Hindlimb muscle (tissue), 1 donor: Measurements from ENCODE around the gene ZBED1. TPM values are rescaled to one million over a fixed set of nuclear protein-coding genes. Genes with fewer than 3 reads are reported as not detected.
A peak's percentile ranks its signal among the peaks of the same experiment; 100 is the strongest.
"Not testable (repeated sequence)": the region's sequence is repeated elsewhere in the genome, so short reads cannot be mapped to it uniquely, and the experiment has no call there.

Experiments
- DNase-seq: peaks from one replicate; pipeline ENCODE4 v3.0.0-alpha.2; 2013
- polyA plus RNA-seq: library from polyadenylated mRNA; unstranded; fragments of 120-200 nt; gene quantifications from one replicate; pipeline ENCODE4 v1.2.1, GENCODE V29; 2013; ENCODE audit not compliant: insufficient read length

ZBED1 gene
- 29.1 TPM for polyA plus RNA-seq

DNA sequence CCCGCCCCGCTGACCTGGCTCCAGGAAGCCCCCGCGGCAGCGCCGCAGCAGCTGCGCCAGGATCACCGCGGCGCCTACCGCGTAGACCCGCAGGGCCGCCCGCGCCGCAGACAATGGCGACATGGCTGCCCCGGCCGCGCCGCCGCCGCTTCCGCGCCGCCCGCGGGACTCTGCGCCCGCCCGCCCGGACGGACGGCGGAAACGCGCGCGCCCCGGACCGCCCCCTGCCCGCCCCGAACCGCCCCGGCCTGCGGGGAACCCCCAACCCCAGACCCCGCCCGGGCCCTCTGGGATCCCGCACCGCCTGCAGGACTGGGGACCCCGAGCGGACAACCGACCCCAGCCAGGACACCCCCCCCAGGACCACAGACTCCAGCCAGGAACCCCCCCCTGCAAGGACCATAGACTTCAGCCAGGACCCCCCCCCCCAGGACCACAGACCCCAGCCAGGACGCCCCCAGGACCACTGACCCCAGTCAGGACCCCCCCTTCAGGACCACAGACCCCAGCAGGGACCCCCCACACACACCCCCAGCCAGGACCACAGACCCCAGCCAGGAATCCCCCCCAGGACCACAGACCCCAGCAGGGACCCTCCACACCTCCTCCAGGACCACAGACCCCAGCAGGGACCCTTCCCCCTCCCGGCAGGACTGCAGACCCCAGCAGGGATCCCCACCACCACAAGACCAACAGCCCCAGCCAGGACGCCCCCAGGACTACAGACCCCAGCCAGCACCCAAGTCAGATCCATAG lies at the start of gene ZBED1, which contains the start of gene DHRSX:
Gene ZBED1, minus strand, starts transcription at position 174 of the 756 bp plus-strand sequence. CDS start 10,257 bp downstream, outside the sequence.
Gene DHRSX, minus strand, starts transcription at position 174 of the 756 bp plus-strand sequence. Its CDS starts 51 bp downstream, at position 123.
- DNase-seq = peak; percentile 51

DNA sequence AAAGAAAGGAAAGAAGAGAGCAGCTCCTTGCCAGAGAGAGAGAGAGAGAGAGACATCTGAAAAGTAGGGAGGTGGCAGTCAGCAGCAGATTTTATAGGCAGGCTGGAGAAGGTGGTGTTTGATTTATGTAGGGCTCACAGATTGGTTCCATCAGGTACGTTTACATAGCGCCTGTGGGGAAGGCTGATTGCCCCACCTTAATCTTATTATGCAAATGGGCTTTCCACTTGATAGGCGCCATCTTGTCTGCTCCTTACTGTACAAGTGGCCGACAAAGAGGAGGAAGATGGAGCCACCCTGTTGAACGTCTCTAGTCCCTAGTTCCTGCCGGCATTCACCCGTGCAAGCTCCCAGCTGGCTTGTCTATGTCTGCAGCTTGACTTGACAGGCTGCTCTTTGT lies 49.1 kb upstream of the ZBED1 start:
- no peak for DNase-seq

DNA sequence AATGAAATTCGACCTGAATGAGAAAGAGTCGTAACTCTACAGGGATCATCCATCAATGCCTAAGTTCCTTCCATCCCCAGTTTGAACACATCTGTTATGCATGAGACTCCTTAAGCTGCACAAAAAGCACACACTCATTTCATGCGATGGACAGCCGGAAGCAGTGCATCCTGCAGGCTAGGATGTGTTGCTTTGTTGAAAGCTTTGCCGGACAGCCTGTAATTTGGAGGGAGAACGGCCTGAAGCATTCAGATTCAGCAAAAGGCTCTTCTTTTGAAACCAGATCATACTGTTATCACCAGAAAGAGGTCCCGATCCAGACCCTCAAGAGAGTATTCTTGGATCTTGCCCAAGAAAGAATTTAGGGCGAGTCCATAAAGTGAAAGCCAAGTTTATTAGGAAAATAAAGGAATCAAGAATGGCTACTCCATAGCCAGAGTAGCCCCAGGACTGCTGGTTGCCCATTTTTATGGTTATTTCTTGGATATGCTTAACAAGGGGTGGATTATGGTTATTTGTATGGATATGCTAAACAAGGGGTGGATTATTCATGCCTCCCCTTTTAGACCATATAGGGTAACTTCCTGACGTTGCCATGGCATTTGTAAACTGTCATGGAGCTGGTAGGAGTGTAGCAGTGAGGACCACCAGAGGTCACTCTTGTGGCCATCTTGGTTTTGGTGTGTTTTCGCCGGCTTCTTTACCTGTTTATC lies 48.1 kb upstream of the ZBED1 start:
- peak; percentile 32 for DNase-seq

DNA sequence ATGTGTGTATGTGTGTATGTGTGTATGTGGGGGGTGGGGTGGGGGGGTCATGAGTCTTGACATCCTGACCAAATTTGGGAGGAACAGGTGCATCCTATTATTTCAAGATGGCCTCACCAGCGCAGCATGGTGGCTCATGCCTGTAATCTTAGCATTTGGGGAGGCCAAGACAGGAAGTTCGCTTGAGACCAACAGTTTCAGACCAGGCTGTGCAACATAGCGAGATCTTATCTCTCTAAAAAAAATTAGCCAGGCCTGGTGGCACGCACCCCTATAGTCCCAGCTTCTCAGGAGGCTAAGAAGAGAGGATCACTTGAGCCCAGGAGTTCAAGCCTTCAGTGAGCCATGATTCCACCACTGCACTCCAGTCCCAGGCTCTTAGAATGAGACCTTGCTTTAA lies 47.0 kb upstream of the ZBED1 start:
- no peak for DNase-seq

DNA sequence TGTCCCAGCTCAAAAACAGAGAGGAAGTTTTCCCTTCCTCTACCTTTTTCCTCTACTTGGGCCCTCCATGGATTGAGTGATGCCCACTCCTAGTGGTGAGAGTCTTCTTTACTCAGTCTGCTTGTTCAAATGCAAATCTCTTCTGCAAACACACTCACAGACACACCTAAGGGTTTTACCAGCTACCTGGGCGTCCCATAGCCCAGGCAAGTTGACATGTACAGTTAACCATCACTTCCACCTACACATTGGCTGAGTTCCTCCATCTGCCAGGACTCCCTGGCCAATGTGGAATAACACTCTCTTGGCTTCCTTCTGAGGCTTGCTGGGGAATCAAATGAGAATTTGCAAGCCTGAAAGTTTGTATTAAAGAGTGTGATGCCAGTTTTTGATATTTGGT lies 45.7 kb upstream of the ZBED1 start:
- no peak for DNase-seq

DNA sequence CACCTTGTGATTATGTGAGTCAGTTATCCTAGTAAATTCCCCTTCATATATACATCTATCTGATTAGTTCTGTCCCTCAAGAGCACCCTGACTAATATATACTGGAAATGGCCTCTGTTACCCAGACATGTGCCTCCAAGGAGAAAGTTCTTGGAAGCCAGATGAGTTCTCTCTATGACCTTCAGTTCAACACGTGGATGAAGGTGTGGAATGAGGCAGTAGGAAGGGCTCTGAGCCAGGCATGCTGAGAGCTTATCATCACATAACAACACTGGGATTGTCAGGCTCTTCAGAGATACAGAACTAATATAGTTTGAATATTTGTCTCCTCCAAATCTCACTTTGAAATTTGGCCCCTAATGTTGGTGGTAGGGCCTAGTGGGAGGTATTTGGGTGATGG lies 44.4 kb upstream of the ZBED1 start:
- DNase-seq = no peak

DNA sequence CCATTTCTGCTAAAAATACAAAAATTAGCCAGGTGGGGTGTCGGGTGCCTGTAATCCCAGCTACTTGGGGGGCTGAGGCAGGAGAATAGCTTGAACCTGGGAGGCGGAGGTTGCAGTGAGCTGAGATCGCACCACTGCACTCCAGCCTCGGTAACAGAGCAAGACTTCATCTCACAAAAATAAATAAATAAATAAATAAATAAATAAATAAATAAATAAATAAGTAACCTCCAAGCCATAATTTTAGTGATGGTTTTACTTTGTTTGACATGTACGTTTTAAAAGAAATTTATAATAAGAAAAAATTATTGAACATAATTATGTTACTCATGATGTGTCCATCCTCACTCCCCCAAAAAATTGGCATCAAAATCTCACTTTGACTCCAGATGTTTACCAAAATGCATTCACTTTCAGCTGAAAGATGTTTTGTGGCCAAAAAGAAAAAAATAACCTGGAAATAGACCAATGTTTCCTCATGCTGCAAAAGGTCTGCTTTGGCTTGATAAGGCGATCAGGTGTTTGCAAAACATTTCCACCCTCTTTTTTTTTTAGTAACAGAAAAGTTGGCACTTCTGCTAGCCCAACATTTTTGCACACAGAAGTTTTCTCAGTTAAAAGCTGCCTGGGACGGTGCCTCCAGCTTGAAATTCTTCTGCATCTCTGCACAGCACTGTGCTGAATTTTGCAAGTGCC lies 42.2 kb upstream of the ZBED1 start:
- DNase-seq = peak; percentile 34

DNA sequence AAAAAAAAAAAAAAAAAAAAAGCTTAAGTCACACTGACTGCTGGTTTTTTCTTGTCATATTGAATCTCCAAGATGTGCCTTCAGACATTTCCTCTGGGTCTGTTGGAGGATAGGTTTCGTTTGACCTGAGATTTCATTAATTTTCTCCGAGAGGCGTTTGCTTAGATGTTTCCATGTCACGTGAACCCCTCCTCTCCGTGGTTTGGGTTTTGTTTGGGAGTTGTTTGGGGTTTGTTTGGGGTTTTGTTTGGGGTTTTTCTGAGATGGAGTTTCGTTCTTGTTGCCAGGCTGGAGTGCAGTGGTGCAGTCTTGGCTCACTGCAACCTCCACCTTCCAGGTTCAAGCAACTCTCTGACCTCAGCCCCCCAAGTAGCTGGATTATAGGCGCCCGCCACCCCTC lies 40.8 kb upstream of the ZBED1 start:
- DNase-seq = no peak

DNA sequence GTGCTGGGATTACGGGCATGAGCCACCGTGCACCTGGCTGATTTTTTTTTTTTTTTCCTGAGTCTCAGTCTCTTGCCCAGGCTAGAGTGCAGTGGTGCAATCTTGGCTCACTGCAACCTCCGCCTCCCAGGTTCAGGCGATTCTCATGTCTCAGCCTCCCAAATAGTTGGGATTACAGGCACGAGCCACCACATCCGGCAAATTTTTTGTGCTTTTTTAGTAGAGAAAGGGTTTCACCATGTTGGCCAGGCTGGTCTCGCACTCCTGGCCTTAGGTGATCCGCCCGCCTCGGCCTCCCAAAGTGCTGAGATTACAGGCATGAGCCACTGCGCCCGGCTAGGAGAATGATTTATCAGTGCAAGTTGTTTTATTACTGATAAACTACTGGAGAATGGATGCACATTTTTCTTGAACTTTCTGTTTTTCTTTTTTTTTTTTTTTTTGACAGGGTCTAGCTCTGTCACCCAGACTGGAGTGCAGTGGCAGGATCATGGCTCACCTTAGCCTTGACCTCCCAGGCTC lies 39.7 kb upstream of the ZBED1 start:
- DNase-seq = no peak

DNA sequence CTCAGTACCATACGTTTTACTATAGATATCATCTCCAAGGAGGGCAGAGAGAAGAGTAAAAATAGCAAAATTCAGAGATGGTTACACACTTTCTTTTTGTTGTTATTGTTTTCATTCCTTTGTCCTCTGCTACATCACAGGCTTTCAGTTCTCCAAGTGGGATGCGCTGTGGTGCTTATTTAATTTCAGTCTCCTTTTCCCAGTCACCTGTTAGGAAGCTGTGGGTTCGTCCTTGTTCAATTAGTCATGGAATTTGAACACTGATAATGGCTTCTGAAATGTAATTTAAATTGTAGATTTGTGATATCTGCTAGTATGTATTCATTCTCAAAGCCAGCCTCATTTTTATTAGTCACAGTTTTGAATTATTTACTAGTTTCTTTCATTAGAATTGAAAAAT lies 38.8 kb upstream of the ZBED1 start:
- no peak for DNase-seq

DNA sequence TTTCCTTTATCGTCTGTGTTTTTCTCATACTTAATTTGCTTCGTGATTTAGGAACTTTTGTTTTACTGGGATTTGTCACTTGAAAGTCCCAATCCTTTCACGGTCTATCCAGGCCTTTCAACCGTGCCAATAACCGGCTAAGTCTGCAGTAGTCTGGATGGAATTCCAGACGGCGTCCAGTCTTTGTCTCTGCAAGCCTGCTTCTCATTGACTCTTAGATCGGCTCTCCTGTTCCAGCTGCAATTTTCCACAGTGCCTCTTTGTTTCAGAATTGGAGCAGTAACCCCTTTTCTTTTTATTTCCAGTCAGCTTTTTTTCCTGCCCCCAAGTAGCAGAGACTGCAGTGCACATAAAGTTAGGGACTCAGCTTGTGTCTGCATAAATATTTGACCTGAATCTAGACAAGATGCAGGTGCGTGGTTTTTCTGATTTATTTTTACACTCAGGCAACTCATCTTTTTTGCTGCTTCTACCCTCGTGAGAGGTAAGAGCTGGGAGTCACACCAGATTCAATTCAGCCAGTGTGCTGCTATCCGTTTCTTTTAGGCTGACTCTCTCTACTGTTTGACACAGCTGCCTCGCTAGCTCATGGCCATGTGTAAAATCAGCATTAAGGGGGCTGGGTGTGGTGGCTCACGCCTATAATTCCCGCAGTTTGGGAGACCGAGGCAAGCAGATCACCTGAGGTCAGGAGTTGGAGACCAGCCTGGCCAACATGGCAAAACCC lies 37.4 kb upstream of the ZBED1 start:
- DNase-seq = peak; percentile 66

DNA sequence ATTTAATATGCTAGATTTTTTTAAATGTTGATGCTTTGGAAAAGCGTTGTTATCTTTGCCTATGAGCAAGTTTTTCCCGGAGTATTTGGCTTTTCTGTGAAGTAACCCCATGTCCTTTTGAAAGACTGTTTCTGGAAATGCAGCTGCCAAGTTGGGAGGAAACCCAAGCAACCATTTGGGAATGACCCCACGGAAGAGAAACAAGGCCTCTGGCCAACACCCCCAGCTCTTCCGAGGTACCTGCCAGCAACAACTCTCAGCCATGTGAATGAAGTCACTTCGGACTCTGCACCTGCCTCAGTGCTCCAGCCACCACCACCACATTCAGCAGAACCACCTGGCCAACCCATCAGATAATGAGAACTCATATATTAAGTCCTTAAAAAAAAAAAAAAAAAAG lies 36.2 kb upstream of the ZBED1 start:
- DNase-seq = peak; percentile 65

DNA sequence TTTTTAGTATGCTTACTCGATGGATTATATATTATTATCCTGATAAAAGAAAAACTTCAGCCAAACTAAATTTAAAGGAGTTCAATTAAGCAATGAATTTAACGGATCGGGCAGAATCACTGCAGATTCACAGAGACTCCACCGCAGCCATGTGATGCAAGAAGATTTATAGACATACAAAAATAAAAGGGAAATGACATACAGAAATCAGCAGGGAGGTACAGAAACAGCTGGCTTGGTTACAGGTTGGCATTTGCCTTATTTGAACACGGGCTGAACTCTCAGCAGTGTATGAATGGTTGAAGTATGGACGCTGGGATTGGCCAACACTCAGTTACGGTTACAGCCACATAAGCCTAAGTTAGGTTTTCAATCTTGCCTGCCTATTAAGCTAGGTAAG lies 35.4 kb upstream of the ZBED1 start:
- DNase-seq = no peak

DNA sequence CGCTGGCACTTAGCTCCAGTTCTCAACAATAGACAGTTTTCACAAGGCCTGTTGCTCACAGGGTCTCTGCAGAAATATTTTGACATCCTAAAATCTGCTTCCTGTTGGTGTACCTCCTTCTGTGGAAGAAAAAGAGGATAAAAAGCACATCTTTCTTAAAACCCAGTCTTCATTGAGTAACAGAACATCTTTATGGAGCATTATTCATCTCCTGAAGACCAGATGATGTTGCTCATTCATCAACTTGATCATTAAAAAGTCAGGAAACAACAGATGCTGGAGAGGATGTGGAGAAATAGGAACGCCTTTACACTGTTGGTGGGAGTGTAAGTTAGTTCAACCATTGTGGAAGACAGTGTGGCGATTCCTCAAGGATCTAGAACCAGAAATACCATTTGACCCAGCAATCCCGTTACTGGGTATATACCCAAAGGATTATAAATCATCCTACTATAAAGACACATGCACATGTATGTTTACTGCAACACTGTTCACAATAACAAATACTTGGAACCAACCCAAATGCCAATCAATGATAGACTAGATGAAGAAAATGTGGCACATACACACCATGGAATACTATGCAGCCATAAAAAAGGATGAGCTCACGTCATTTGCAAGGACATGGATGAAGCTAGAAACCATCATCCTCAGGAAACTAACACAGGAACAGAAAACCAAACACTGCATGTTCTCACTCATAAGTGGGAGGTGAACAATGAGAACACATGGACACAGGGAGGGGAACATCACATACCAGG lies 33.7 kb upstream of the ZBED1 start:
- not testable (repeated sequence) for DNase-seq

DNA sequence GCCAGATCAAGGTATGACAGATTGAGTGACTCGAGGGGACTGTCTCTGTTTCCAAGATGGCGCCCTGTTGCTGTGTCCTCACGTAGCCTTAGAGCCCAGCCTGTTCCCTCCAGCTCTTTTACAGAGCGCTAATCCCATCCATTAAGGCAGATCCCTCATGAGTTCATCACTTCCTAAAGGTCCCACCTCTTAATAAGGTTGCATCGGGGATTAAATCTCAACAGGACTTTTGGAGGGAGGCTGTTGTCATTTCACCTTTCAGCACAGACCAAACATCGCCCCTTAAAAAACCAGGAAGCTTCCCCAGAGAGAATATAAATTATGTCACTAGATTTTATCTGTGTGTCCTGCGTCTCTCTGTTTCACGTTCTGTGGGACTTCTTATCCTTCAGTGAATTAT lies 32.6 kb upstream of the ZBED1 start:
- no peak for DNase-seq

DNA sequence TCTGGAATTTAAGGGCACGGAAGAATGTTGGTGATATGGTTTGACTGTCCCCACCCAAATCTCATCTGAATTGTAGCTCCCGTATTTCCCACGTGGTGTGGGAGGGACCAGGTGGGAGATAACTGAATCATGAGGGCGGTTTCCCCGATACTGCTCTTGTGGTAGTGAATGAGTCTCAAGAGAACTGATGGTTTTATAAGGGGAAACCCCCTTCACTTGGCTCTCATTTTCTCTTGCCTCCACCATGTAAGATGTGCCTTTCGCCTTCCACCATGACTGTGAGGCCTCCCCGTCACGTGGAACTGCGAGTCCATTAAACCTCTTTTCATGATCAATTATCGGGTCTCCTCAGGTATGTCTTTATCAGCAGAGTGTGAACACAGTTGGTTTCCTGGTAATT lies 25.6 kb upstream of the ZBED1 start:
- DNase-seq = no peak

DNA sequence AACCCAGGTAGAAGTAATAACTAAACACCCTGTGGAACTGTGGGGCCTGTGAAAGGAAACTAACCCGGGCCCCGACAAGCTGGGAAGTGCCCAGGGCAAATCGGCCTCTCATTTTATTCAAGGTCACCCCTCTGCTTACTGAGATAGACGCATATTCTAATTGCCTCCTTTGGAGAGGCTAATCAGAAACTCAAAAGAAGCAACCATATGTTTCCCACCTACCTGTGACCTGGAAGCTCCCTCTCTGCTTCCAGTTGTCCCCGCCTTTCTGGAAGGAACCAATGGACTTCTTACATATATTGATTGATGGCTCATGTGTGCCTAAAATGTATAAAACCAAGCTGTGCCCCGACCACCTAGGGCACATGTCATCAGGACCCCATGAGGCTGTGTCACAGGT lies 23.1 kb upstream of the ZBED1 start:
- DNase-seq = no peak

DNA sequence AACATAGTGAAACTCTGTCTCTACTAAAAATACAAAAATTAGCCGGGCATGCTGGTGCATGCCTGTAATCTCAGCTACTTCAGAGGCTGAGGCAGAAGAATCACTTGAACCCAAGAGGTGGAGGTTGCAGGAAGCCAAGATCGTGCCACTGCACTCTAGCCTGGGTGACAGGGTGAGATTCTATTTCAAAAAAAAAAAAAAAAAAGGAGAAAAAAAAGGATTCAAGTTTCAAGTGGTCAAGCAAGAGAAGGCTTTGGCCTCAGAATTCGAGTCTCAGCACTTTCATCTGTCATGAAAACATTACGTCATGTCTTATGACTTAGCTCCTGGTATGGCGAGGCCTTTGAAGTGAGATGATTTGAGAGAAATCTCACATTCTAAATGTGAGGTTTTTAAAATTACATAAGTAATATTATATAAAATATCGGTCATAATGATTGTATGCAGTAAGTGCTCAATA lies 21.2 kb upstream of the ZBED1 start:
- DNase-seq = no peak

DNA sequence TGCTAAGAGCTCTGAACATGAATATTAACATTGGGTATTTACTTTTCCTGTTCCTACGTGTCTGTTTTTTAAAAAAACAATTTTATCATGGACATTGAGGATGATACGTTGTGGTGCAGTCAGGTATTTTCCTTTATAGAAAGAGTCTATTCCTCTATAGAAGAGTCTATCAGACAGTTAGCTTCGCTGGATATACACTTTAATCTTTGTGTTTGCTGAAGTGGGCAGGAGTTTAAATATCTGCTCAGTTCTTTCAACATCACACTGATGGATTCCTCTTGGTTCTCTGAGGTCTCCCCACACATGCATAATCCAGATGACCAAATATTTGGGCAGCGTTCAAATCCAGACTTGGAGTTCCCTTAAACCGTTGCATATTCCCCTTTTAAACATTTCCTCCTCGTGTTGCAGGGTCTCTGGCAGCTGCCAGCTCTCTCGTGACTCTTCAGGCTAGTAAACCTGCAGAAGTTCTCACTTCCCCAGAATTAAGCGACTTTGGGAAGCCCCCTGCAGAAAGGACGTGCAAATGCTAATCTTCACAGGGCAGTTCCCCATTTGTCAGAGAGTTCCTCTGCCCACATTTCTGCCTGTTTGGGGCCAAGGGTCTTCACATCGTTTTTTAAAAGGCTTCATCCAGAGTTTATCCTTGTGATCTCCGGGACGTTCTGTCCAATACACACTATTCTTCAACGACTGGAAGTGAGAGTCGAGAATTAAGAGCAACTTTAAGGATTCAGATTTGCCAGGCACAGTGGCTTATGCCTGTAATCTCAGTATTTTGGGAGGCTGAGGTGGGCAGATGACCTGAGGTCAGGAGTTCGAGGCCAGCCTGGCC lies 20.5 kb upstream of the ZBED1 start:
- DNase-seq = no peak

DNA sequence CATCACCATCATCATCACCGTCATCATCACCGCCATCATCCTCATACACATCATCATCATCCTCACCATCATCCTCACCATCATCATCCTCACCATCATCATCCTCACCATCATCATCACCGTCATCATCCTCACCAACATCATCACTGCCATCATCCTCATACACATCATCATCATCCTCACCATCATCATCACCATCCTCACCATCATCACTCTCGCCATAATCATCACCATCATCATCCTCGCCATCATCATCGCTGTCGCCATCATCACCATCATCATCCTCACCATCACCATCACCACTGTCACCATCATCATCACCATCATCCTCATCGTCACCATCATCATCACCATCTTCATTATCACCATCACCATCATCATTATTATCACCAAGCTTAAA lies 19.8 kb upstream of the ZBED1 start:
- DNase-seq = no peak

DNA sequence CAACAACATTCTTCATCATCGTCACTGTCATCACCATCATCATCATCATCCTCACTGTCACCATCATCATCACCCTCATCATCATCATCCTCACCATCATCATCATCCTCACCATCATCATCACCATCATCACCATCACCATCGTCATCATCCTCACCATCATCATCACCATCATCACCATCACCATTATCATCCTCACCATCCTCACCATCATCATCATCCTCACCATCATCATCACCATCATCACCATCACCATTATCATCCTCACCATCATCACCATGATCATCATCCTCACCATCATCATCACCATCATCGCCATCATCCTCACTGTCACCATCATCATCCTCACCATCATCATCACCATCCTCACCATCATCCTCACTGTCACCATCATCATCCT lies 18.9 kb upstream of the ZBED1 start:
- DNase-seq = not testable (repeated sequence)
